ENCODE results near the gene SLC27A1. TPM values are rescaled to one million over a fixed set of nuclear protein-coding genes. Genes with fewer than 3 reads are reported as not detected.

SLC27A1 gene
- total RNA-seq: 15.6 and 41.9 TPM in 2 replicates

DNA sequence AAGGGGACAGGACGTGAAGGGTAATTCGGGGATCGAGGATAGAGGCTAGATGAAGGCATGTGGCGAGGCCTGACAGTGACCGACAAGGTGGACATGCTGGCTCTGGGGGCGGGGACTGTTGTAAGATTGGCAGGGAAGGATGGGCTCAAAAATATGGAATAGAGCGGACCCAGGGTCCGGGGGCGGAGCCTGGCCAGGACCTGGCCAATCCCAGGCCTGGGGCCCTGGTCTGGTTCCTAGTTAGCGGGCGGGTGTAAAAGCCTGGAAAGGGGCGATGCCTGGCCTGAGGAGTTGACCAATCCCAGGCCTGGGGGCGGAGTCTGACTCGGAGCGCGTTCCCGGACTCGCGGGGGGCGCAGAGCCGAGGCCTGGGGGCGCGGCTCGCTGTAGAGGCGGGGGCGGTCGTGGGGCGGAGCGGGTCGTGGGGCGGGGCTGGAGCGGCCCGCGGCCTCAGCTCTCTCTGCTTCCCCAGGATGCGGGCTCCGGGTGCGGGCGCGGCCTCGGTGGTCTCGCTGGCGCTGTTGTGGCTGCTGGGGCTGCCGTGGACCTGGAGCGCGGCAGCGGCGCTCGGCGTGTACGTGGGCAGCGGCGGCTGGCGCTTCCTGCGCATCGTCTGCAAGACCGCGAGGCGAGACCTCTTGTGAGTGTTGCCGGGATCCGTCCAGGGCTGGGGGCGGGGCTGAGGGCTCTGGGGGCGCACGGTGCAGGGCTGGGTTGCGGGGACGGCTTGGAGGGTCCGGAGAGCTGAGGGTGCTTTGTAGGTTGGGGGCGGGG, at the start of gene SLC27A1:
TSS of gene SLC27A1 (plus strand) at position 457 of the 774 bp plus-strand sequence. CDS start at position 474, 17 bp downstream.

DNA sequence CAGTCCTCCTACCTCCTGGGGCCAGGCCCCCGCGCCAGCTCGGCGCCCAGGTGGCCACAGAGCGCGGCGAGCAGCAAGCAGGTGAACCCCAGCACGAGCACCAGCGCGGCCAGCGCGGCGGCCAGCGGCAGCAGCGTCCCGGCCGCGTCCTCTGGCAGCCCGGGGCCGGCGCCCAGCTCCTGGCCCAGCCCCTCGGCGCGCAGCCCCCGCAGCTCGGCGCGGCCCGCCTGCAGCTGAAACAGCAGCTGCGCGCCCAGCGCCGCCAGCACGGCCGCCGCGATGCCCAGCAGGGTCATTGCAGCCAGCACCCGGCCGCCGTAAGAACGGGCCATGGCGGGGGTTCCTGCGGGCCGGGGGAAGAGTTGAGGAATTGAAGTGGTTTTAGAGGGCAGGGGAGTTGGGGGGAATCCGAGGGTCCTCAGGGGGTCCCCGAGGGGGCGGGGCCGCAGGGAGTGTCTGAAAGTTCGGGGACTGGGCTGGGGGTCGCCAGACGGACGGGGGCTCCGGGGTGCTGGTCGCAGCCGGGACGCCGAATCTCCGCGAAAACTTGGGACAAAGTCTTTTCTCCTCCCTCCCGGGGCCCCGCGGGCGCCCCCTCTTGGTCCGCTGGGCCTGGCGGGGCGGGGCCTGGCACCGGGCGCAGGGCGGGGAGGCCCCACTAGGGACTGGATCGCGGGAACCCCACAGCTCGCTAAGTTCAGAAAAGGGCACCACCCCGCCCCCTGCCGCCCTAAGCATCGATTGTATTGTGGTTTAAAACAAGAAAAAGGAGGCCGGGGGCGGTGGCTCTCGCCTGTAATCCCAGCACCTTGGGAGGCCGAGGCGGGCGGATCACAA, 22.0 kb upstream of the SLC27A1 start, which contains the start of gene TMEM221:
TSS of gene TMEM221 (minus strand) at position 538 of the 837 bp plus-strand sequence. CDS start at position 332, 206 bp downstream.

DNA sequence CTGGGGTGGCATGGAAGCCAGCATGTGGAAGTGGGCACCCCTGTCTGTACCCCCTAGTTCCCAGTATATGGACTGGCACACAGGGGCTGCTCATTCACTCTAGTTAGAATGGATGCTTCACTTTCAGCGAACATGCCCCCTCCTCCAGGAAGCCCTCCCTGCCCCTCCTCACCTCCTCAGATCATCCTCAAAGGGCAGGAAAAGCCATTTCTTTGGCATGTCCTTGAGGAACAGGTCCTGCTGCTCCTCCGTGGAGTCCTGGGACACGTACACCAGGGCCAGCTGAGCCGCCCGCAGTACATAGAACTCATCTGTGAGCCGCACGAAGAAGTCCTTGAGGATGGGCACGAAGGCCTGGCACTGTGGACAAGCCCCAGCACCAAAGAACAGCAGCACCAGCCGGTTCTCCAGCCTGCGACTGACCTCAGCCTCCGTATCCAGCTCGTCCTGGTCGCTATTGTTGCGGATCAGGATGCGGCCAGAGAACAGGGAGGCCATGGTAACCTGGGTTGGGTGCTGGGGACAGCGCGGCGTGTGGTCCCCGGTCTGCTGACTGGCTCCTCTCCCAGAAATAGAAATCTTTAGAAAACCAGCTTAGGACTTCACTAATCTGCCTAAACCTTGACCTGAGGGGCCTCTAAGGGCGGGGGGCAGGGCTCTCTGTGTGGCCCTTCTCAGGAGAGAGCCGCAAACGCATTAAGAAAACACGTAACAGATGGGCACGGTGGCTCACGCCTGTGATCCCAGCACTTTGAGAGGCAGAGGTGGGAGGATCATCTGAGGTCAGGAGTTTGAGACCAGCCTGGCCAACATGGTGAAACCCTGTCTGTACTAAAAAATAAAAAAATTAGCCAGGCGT, 9.7 kb upstream of the SLC27A1 start, which contains the start of gene NXNL1:
TSS of gene NXNL1 (minus strand) at position 555 of the 859 bp plus-strand sequence. CDS start at position 498, 57 bp downstream.

DNA sequence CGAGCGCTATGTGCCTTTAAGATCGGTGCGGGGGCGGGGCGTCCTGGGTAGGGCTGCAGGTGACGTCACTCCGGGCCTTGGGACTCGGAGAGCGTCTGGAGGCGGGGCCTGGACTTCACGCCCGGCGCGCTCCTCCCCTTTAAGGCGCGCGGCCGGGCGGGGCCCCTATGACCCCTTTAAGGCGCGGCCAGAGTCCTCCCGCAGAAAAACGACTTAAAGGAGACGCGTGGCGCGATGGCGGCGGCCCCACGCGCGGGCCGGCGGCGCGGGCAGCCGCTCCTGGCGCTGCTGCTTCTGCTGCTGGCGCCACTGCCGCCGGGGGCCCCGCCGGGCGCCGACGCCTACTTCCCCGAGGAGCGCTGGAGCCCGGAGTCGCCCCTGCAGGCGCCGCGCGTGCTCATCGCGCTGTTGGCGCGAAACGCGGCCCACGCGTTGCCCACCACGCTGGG, 85.2 kb downstream of the SLC27A1 start, which contains the start of gene COLGALT1:
TSS of gene COLGALT1 (plus strand) at position 170 of the 449 bp plus-strand sequence. CDS start at position 235, 65 bp downstream.

Other genes starting within 250 kb of the SLC27A1 start
- 1.8 and 5.0 TPM in 2 replicates for gene OCEL1, start 244.3 kb upstream of the SLC27A1 start, total RNA-seq
- 48.8 and 51.2 TPM in 2 replicates for gene NR2F6, start 224.6 kb upstream of the SLC27A1 start, total RNA-seq
- under 0.01 TPM in 1 of 2 replicates, not detected in the other for gene USHBP1, start 205.8 kb upstream of the SLC27A1 start, total RNA-seq
- gene BABAM1, start 203.1 kb upstream of the SLC27A1 start, total RNA-seq: 80.6 and 96.4 TPM in 2 replicates
- 0.44 and 1.00 TPM in 2 replicates for gene ANKLE1, start 188.6 kb upstream of the SLC27A1 start, total RNA-seq
- 10.8 and 20.4 TPM in 2 replicates for gene ABHD8, start 167.1 kb upstream of the SLC27A1 start, total RNA-seq
- gene MRPL34, start 164.7 kb upstream of the SLC27A1 start, total RNA-seq: 33.4 and 35.2 TPM in 2 replicates
- 16.2 and 25.8 TPM in 2 replicates for gene DDA1, start 161.0 kb upstream of the SLC27A1 start, total RNA-seq
- gene ANO8, start 135.7 kb upstream of the SLC27A1 start, total RNA-seq: 5.4 and 6.3 TPM in 2 replicates
- 16.9 and 27.0 TPM in 2 replicates for gene GTPBP3, start 133.0 kb upstream of the SLC27A1 start, total RNA-seq
- 0.22 and 0.50 TPM in 2 replicates for gene PLVAP, start 93.2 kb upstream of the SLC27A1 start, total RNA-seq
- not detected in 2 replicates for gene CCDC194, start 76.3 kb upstream of the SLC27A1 start, total RNA-seq
- gene BST2, start 64.9 kb upstream of the SLC27A1 start, total RNA-seq: 0.77 and 2.1 TPM in 2 replicates
- 36.7 and 38.1 TPM in 2 replicates for gene MVB12A, start 50.5 kb upstream of the SLC27A1 start, total RNA-seq
- gene TMEM221, start 21.9 kb upstream of the SLC27A1 start, total RNA-seq: 0.25 TPM in 1 of 2 replicates, not detected in the other
- not detected in 2 replicates for gene NXNL1, start 9.6 kb upstream of the SLC27A1 start, total RNA-seq
- 38.1 and 64.4 TPM in 2 replicates for gene PGLS, start 41.1 kb downstream of the SLC27A1 start, total RNA-seq
- gene COLGALT1, start 85.1 kb downstream of the SLC27A1 start, total RNA-seq: 102 and 118 TPM in 2 replicates
- gene UNC13A, start 217.8 kb downstream of the SLC27A1 start, total RNA-seq: 0.44 and 1.1 TPM in 2 replicates
- gene MAP1S, start 249.0 kb downstream of the SLC27A1 start, total RNA-seq: 15.7 and 16.2 TPM in 2 replicates